HL-60 (cell line): Measurements from ENCODE around the gene GET4.

Experiments
- DNase-seq, 2 experiments: peaks; one replicate each; pipeline ENCODE4 v3.0.0-alpha.2; 2010 to 2020; ENCODE audit warnings: low read depth in 1 of 2, low spot score in 1 of 2
- H3K27ac ChIP-seq: fragments of 250-450 bp; sonication (Bioruptor Pico); replicated peaks from 2 replicates; pipeline ENCODE4 v1.5.1; 2020; ENCODE audit warnings: mild to moderate bottlenecking, moderate library complexity
- H3K27me3 ChIP-seq: fragments of 250-450 bp; sonication (Bioruptor Pico); 2 replicates; pipeline ENCODE4 v1.5.1; 2021; ENCODE audit warnings: mild to moderate bottlenecking, moderate library complexity; ENCODE audit not compliant: insufficient read depth, poor library complexity, severe bottlenecking
- H3K4me3 ChIP-seq: replicated peaks from 2 replicates; pipeline ENCODE4 v1.5.1; 2011; ENCODE audit warnings: mild to moderate bottlenecking, control low read depth, low read length; ENCODE audit not compliant: insufficient read depth
- GABPA ChIP-seq: IDR thresholded peaks from 2 replicates; pipeline ENCODE4 v1.6.1; 2012; ENCODE audit warnings: low read depth
- POLR2AphosphoS5 ChIP-seq: IDR thresholded peaks from 2 replicates; pipeline ENCODE4 v1.6.1; 2012; ENCODE audit warnings: low read depth
- SPI1 ChIP-seq: IDR thresholded peaks from 2 replicates; pipeline ENCODE4 v1.6.1; 2012; ENCODE audit warnings: low read depth, mild to moderate bottlenecking, borderline replicate concordance
- TF ChIP-seq, protein P1 (sequence below): IDR thresholded peaks from one replicate; pipeline ENCODE4 v1.5.1; 2011; ENCODE audit warnings: low read length, control low read depth, inconsistent platforms; ENCODE audit not compliant: insufficient read depth
- TF ChIP-seq, protein P2 (sequence below): IDR thresholded peaks from 2 replicates; pipeline ENCODE4 v1.6.1; 2012; ENCODE audit warnings: low read depth; ENCODE audit not compliant: insufficient replicate concordance

Gene GET4

DNA sequence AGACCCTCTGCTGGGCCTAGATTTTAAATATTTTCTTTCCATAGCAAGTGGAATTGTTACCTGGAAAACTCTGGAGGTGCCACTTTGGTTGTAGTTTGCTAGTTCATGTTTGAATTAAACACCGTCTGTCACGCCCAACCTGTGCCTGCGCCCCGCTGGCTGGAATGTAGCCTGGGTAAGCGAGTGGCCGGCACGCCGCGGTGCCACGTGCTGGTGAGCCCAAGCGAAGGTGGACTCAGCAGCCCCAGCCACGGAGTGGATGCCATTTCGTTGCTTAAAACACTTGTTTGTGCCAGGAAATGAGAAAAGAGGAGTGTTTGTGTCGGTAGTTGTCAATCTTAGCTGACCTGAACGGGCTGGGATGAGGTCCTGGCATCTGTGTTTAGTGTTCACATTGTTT lies 2.7 kb downstream of the GET4 start:
- H3K27me3 ChIP-seq = no peaks in the 10 kb centered on the region
- no peak for TF ChIP-seq GABPA
- no peak for TF ChIP-seq SPI1
- no peak for TF ChIP-seq POLR2AphosphoS5
- TF ChIP-seq, protein P1, sequence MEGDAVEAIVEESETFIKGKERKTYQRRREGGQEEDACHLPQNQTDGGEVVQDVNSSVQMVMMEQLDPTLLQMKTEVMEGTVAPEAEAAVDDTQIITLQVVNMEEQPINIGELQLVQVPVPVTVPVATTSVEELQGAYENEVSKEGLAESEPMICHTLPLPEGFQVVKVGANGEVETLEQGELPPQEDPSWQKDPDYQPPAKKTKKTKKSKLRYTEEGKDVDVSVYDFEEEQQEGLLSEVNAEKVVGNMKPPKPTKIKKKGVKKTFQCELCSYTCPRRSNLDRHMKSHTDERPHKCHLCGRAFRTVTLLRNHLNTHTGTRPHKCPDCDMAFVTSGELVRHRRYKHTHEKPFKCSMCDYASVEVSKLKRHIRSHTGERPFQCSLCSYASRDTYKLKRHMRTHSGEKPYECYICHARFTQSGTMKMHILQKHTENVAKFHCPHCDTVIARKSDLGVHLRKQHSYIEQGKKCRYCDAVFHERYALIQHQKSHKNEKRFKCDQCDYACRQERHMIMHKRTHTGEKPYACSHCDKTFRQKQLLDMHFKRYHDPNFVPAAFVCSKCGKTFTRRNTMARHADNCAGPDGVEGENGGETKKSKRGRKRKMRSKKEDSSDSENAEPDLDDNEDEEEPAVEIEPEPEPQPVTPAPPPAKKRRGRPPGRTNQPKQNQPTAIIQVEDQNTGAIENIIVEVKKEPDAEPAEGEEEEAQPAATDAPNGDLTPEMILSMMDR = no peak
- TF ChIP-seq, protein P2, sequence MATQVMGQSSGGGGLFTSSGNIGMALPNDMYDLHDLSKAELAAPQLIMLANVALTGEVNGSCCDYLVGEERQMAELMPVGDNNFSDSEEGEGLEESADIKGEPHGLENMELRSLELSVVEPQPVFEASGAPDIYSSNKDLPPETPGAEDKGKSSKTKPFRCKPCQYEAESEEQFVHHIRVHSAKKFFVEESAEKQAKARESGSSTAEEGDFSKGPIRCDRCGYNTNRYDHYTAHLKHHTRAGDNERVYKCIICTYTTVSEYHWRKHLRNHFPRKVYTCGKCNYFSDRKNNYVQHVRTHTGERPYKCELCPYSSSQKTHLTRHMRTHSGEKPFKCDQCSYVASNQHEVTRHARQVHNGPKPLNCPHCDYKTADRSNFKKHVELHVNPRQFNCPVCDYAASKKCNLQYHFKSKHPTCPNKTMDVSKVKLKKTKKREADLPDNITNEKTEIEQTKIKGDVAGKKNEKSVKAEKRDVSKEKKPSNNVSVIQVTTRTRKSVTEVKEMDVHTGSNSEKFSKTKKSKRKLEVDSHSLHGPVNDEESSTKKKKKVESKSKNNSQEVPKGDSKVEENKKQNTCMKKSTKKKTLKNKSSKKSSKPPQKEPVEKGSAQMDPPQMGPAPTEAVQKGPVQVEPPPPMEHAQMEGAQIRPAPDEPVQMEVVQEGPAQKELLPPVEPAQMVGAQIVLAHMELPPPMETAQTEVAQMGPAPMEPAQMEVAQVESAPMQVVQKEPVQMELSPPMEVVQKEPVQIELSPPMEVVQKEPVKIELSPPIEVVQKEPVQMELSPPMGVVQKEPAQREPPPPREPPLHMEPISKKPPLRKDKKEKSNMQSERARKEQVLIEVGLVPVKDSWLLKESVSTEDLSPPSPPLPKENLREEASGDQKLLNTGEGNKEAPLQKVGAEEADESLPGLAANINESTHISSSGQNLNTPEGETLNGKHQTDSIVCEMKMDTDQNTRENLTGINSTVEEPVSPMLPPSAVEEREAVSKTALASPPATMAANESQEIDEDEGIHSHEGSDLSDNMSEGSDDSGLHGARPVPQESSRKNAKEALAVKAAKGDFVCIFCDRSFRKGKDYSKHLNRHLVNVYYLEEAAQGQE = no peak
- DNase-seq = no peak
- no peak overlapping the region for H3K27ac ChIP-seq
- H3K4me3 ChIP-seq = no peak overlapping the region

DNA sequence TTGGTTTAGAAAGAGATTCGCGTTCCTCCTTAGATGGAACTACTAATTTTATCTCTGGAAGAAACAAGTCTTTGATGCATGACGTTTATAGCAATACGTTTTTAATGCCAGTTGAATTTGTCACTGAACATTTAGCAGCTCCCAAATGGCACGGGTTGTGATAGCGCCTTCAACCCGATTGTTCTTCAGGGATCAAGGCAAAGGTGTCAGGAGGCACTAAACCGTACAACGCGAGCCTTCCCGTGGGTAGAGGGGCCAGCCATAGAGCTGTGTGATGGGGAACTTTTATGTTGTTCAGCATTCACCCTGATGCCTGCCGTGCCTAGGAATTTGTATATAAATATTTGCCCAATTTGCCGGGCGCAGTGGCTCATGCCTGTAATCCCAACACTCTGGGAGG lies 3.4 kb downstream of the GET4 start:
- Histone ChIP-seq H3K4me3 (no peak overlapping the region), H3K27ac (no peak overlapping the region), H3K27me3 (no peaks in the 10 kb centered on the region)
- no peak for TF ChIP-seq POLR2AphosphoS5
- TF ChIP-seq GABPA = no peak
- TF ChIP-seq, protein P2 = no peak
- TF ChIP-seq, protein P1 = no peak
- TF ChIP-seq SPI1 = no peak
- DNase-seq = no peak

DNA sequence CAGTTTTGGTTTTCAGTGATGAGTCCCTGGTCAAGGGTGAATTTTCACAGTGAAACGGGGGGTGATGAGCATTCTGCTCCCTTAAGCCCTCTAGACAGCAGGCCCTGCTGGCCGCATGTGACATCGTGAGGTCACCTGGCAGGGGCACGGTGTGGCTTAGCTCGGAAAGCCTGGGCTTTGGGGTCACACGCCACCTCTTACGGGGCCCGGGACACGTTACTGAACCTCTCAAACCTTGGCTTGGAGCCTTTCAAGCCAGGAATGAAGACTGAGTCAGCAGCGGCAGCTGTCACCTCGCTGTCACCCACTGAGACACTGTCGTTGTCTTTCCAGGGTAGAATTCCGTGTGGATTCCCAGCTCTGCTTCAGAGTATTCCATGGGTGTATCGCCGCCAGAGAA lies 4.1 kb downstream of the GET4 start:
- TF ChIP-seq, protein P2 = no peak
- TF ChIP-seq POLR2AphosphoS5 (no peak), SPI1 (no peak), GABPA (no peak)
- TF ChIP-seq, protein P1 = no peak
- Histone ChIP-seq H3K27ac (no peak overlapping the region), H3K27me3 (no peaks in the 10 kb centered on the region), H3K4me3 (no peak overlapping the region)
- DNase-seq = no peak
